CMK (cell line): ENCODE data around the gene TMEM130.
"Not testable (repeated sequence)": the region's sequence is repeated elsewhere in the genome, so short reads cannot be mapped to it uniquely, and the experiment has no call there.

Experiments used
- DNase-seq: peaks from one replicate; pipeline ENCODE4 v3.0.0-alpha.2; 2010; ENCODE audit warnings: low read depth

Gene TMEM130

GRCh38 chr7:98877146-98877545, 7.3 kb upstream of the TMEM130 start:
- DNase-seq, result no peak

GRCh38 chr7:98875501-98875900, 5.7 kb upstream of the TMEM130 start:
- DNase-seq, result no peak

GRCh38 chr7:98874942-98875341, 5.1 kb upstream of the TMEM130 start:
- no peak for DNase-seq

GRCh38 chr7:98873610-98874009, 3.8 kb upstream of the TMEM130 start:
- not testable (repeated sequence) for DNase-seq

GRCh38 chr7:98872328-98872924, 2.6 kb upstream of the TMEM130 start:
- DNase-seq, result no peak

- DNase-seq, result no peak
Observed at GRCh38 chr7:98870807-98871491, 1.1 kb upstream of the TMEM130 start.

GRCh38 chr7:98870121-98870651, 372 bp upstream of the TMEM130 start:
- peak; percentile 45 for DNase-seq

- no peak for DNase-seq
Observed at GRCh38 chr7:98869027-98869596, 702 bp downstream of the TMEM130 start.

- DNase-seq, result no peak
Observed at GRCh38 chr7:98868450-98868849, 1.4 kb downstream of the TMEM130 start.

GRCh38 chr7:98866765-98867164, 3.0 kb downstream of the TMEM130 start:
- DNase-seq, result no peak

GRCh38 chr7:98866351-98866750, 3.5 kb downstream of the TMEM130 start:
- DNase-seq, result no peak

- DNase-seq, result no peak
Observed at GRCh38 chr7:98864731-98865453, 4.9 kb downstream of the TMEM130 start.

GRCh38 chr7:98863601-98864000, 6.2 kb downstream of the TMEM130 start:
- no peak for DNase-seq

GRCh38 chr7:98862716-98863420, 6.9 kb downstream of the TMEM130 start:
- no peak for DNase-seq

- DNase-seq, result no peak
Observed at GRCh38 chr7:98862203-98862602, 7.6 kb downstream of the TMEM130 start.

GRCh38 chr7:98860071-98860470, 9.7 kb downstream of the TMEM130 start:
- DNase-seq, result no peak

- DNase-seq, result no peak
Observed at GRCh38 chr7:98855610-98856422, 14.0 kb downstream of the TMEM130 start.

GRCh38 chr7:98852826-98853225, 17.0 kb downstream of the TMEM130 start:
- DNase-seq, result no peak

GRCh38 chr7:98848918-98849317, 20.9 kb downstream of the TMEM130 start:
- DNase-seq, result no peak

- DNase-seq, result not testable (repeated sequence)
Observed at GRCh38 chr7:98842552-98842951, 27.3 kb downstream of the TMEM130 start.
